Heart left ventricle (tissue), 16 donors: ENCODE data around the gene MROH7. TPM values are rescaled to one million over a fixed set of nuclear protein-coding genes. Genes with fewer than 3 reads are reported as not detected.
A peak's percentile ranks its signal among the peaks of the same experiment; 100 is the strongest.

Source experiments
- ATAC-seq, 4 donors: fragments of 200-7000 bp; cut with Tn5 transposase; one replicate each; pipeline ENCODE4 v1.9.1; 2020 to 2022; ENCODE audit warnings: moderate library complexity in 4 of 4, mild to moderate bottlenecking in 3 of 4, moderate number of reproducible peaks in 1 of 4
- DNase-seq, 5 donors: peaks; one replicate each; pipeline ENCODE4 v3.0.0-alpha.2; 2020
- H3K27ac ChIP-seq, 12 donors: fragments of 200-600 bp; sonication (generic) in 4 of 12; one replicate each; pipeline versions ENCODE4 v1.5.0 to v1.8.0; 2016 to 2022; ENCODE audit warnings: mild to moderate bottlenecking in 2 of 12
- H3K27me3 ChIP-seq, 9 donors: fragments of 200-600 bp; sonication (generic) in 2 of 9; one replicate each; pipeline versions ENCODE4 v1.5.1 to v1.8.0; 2016 to 2022; ENCODE audit warnings: mild to moderate bottlenecking in 3 of 9
- H3K36me3 ChIP-seq, 9 donors: fragments of 200-600 bp; sonication (generic) in 2 of 9; one replicate each; pipeline versions ENCODE4 v1.5.0 to v1.8.0; 2018 to 2022; ENCODE audit warnings: mild to moderate bottlenecking in 2 of 9
- H3K4me1 ChIP-seq, 12 donors: fragments of 200-600 bp; sonication (generic) in 4 of 12; one replicate each; pipeline versions ENCODE4 v1.5.0 to v1.8.0; 2016 to 2022; ENCODE audit warnings: mild to moderate bottlenecking in 3 of 12
- H3K4me3 ChIP-seq, 12 donors: fragments of 200-600 bp; sonication (generic) in 4 of 12; one replicate each; pipeline versions ENCODE4 v1.5.0 to v1.8.0; 2017 to 2022; ENCODE audit warnings: mild to moderate bottlenecking in 9 of 12, moderate library complexity in 4 of 12
- H3K9me3 ChIP-seq, 12 donors: fragments of 200-600 bp; sonication (generic) in 4 of 12; one replicate each; pipeline versions ENCODE4 v1.5.0 to v1.8.0; 2016 to 2022; ENCODE audit warnings: mild to moderate bottlenecking in 1 of 12
- CTCF ChIP-seq, 12 donors: fragments of 200-600 bp; sonication (generic) in 4 of 12; IDR thresholded peaks; one replicate each; pipeline versions ENCODE4 v1.5.0 to v1.8.0; 2018 to 2022; ENCODE audit warnings: antibody characterized with exemption in 12 of 12, mild to moderate bottlenecking in 5 of 12
- POLR2A ChIP-seq, 2 donors: fragments of 450-650 bp; IDR thresholded peaks; one replicate each; pipeline ENCODE4 v1.6.1; 2017; ENCODE audit warnings: antibody characterized with exemption in 2 of 2, mild to moderate bottlenecking in 2 of 2, moderate library complexity in 2 of 2
- WGBS, 4 donors: extraction: QIAGEN DNeasy Blood & Tissue Kit in 2 of 4; methylation state at CpG; one replicate each; pipeline versions ENCODE4 v1.1.5 to v1.1.7; 2013 to 2018; 5-methylcytosine and 5-hydroxymethylcytosine counted together
- intact Hi-C, 10 donors: fragments of 100-400 bp; cut with DNase I; formaldehyde crosslinking; loops; one replicate each; pipeline versions ENCODE4 v1.11.1 to v1.14.2; 2022
- polyA plus RNA-seq, 2 donors: library from polyadenylated mRNA; stranded (reverse); fragments of 200-250 nt; gene quantifications; one replicate each; pipeline ENCODE4 v1.2.3, GENCODE V29; 2013
- total RNA-seq, 9 donors: library from RNA; depleted of rRNA in 2 of 9; stranded (reverse); fragments of >200 nt in 2 of 9; fragmentation: NEBNext Ultra II Directional in 3 of 9; extraction: Animal tissue kit (Norgen Biotek cat#: 25700) in 3 of 9; gene quantifications; one replicate each; pipeline versions ENCODE4 v1.1.0 to v1.2.4, GENCODE V29; 2016 to 2023
- donor health status: ischemic (EF 13 %, LVEDD 7.1; RV severe dilation, severe dysfunction).
- donor health status: healthy with polysubstance abuse.
- donor health status: DM: no; HTN: yes; CAD: no.
- donor health status: DM: no; HTN: no; CAD: no.
- donor health status: ischemic (EF 25% LVEDD 6.9; RV normal size, moderate dysfunction).
- donor health status: ischemic (EF 25% LVEDD 5.7; RV mildly dilated, moderate dysfunction).
- donor health status: healthy.
- donor health status: DM: yes; HTN: yes; CAD: no.
- donor health status: ischemic (EF 35%, LVEDD 5.7; RV mildly dilated, moderate dysfunction).
- donor health status: nonischemic (EF 11% LVEDD 7.7; RV severe dilation, severe dysfunction).
- donor health status: DM: yes; HTN: yes; CAD: no.
- donor health status: PGD.
- donor health status: ischemic (EF 29% LVEDD 5.4; RV normal size, mild dysfunction).
- donor health status: nonischemic (EF 23%, LVEDD 6.1; RV moderate dilation, normal function).

Gene MROH7
- total and polyA plus RNA-seq, 11 donors: 2.3 to 18.6 (median 9.2) TPM

DNA sequence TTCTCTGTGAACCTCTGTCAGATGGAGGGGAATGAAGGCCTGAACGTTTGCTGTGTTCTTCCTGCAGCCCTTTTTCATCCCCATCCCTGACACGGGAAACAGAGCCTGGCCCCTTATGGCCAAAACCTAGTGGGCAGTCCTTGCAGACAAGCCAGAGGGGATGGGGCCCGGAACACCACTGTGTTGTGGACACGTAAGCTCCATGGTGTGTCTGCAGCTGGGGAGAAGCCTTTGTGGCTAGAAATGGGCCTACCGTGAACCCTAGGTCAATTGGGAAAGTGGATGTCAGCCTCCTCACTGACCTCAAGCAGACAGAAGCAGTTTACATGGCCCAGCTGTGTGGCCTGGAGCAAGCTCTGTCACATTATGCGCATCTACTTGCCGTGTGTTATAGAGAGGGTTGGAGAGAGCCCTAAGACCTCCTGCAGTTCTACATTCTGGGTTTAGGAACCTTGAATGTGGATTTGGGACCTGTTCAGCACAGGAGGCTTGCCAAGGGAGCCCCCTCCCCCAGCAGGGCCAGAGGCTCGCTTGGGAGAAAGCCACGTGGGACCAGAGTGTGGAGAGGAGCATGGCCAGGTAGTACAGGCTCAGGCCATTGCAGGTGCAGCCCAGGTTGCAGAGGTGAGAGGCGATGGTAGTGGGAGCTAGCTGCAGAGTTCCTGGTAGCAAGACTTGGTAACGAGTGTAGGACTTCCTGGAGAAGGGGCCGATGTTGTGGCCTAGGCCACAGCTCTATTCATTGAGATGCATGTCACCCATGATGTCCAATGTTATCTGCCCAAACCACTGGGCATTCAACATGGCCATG, 102.0 kb downstream of the MROH7 start:
- DNase-seq (peak in 1 of 5 donors; percentile 18), ATAC-seq (peak in 3 of 4 donors; percentile 21 to 38 (median 38))
- H3K27me3 ChIP-seq: no peaks in the 10 kb centered on the region
- peaks cover 0 to 56% (median 45%) of the 10 kb centered on the region in 9 donors for H3K36me3 ChIP-seq
- WGBS, 4 donors: 76 to 82% (median 80%) methylated on average over 12 of the region's 12 CpGs
- no peak for TF ChIP-seq CTCF (IDR thresholded peaks at IDR 0.05)
- no peak for TF ChIP-seq POLR2A (IDR thresholded peaks at IDR 0.05)
- no peaks in the 10 kb centered on the region for H3K4me1 ChIP-seq
- no peak overlapping the region for H3K4me3 ChIP-seq
- no peaks in the 10 kb centered on the region for H3K9me3 ChIP-seq
- peak overlapping the region in 1 of 12 donors; percentile 9 for H3K27ac ChIP-seq
- intact Hi-C loops: no loop called here

DNA sequence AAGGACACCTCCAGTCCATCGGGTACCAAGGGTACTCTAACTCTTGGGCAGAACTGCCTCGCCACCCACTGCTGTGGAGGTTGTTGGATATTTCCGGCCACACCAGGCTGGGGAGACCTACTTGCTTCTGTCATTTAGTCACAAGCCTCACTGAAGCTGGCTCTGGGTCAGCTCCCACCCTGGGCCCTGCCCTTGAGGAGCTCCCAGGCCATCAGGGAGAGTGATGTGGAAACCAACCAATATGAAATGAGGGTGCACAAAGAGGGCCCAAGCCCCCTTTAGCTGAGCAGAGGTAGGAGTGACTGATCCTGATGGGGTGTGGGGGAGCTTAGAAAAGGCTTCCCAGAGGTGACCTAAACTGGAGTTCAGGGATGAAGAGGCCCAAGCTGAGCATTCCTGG, 103.1 kb downstream of the MROH7 start:
- Histone ChIP-seq H3K27ac (no peak overlapping the region), H3K4me1 (no peaks in the 10 kb centered on the region), H3K4me3 (no peak overlapping the region), H3K27me3 (no peaks in the 10 kb centered on the region), H3K36me3 (peaks cover 0 to 45% (median 34%) of the 10 kb centered on the region in 9 donors), H3K9me3 (no peaks in the 10 kb centered on the region)
- TF ChIP-seq POLR2A (IDR thresholded peaks at IDR 0.05) (no peak), CTCF (IDR thresholded peaks at IDR 0.05) (no peak)
- ATAC-seq (no peak), DNase-seq (no peak)
- 90 to 98% (median 97%) methylated on average over 3 of the region's 3 CpGs; no CpG with 5 or more reads in 1 of the 4 donors for WGBS, 4 donors
- intact Hi-C loops: no loop called here

- Histone ChIP-seq H3K36me3 (peaks cover 0 to 39% (median 28%) of the 10 kb centered on the region in 9 donors), H3K9me3 (no peaks in the 10 kb centered on the region), H3K4me3 (no peak overlapping the region), H3K27ac (no peak overlapping the region), H3K4me1 (no peaks in the 10 kb centered on the region), H3K27me3 (no peaks in the 10 kb centered on the region)
- ATAC-seq: no peak
- WGBS, 4 donors: 78 to 92% (median 89%) methylated on average over 6 of the region's 6 CpGs
- intact Hi-C loops: no loop called here
- TF ChIP-seq CTCF (IDR thresholded peaks at IDR 0.05): no peak
- TF ChIP-seq POLR2A (IDR thresholded peaks at IDR 0.05): no peak
- no peak for DNase-seq
These were observed 103.7 kb downstream of the MROH7 start for GRCh38 chr1:54745274-54745673.

GRCh38 chr1:54745864-54746263, 104.3 kb downstream of the MROH7 start:
- TF ChIP-seq POLR2A (IDR thresholded peaks at IDR 0.05): no peak
- no peak for TF ChIP-seq CTCF (IDR thresholded peaks at IDR 0.05)
- no peaks in the 10 kb centered on the region for H3K4me1 ChIP-seq
- ATAC-seq (no peak), DNase-seq (no peak)
- H3K4me3 ChIP-seq: no peak overlapping the region
- peaks cover 0 to 33% (median 22%) of the 10 kb centered on the region in 9 donors for H3K36me3 ChIP-seq
- WGBS, 4 donors: 94 to 97% (median 96%) methylated on average over 4 of the region's 4 CpGs
- intact Hi-C loops: no loop called here
- no peaks in the 10 kb centered on the region for H3K27me3 ChIP-seq
- no peak overlapping the region for H3K27ac ChIP-seq
- no peaks in the 10 kb centered on the region for H3K9me3 ChIP-seq
